ENCODE data around the gene TTC7B. TPM values are rescaled to one million over a fixed set of nuclear protein-coding genes. Genes with fewer than 3 reads are reported as not detected.

Gene TTC7B
- total and polyA plus RNA-seq, 7 donors, result 18.9 to 97.0 (median 59.0) TPM

DNA sequence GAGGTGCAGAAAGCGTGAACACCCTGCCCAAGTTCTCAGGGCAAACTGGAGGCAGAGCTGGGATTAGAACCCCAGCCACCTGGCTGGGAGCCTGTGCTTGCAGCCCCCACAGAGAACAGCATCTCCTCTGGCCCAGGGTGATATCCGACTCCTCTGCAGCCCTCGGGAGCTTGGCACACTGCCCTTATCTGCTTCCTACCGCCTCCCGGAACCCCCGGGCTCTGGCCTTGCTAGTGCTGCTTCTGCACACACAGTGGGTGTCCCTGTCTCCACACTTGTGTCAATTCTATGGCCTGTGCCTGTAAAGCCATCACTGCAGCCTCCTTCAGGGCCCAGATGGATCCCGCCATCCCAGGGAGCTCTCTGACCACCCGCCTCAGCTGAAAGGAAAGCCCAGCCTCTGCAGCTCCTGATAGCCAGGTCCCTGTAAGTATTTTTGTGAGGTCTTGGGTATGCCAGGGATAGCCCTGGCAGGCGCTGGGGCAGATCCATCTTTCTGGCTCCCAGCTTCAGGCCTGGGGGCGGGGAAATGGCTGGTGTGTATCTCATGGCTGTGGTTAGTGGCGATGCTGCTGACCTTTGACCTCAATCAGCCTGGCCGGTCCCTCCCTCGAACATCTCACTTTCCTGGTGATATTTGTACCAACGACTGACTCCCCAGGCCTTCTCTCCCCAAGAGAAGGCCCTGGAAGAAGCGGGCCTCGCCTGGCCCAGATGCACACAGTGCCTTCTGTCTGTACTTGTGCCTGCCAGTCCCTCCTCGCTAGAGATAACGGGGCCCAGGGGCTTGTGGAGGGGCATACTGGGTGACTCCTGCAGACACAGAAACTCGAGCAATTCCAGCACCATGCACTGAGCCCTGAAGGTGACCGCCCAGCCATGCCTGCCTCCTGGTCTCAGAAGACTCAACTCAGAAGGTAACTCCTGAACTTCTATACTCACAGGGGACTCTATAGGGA is 235.6 kb downstream of the TTC7B start:
- ATAC-seq, result no peak
- Histone ChIP-seq H3K4me1 (peaks cover 24% of the 10 kb centered on the region), H3K27me3 (ENCODE audit: insufficient read depth in 3 of 3, low read length in 2 of 3) (no peaks in the 10 kb centered on the region), H3K4me3 (no peak overlapping the region), H3K27ac (peak overlapping the region; percentile 50), H3K36me3 (ENCODE audit: insufficient read depth in 1 of 2, low read depth in 1 of 2) (peaks cover 0 to 26% of the 10 kb centered on the region in 2 donors), H3K9me3 (no peaks in the 10 kb centered on the region)
- WGBS, 3 donors, result 59 to 75% (median 70%) methylated on average over 20 of the region's 20 CpGs
- intact Hi-C loops (cut with DNase I), result no loop called here
- TF ChIP-seq, protein P1, sequence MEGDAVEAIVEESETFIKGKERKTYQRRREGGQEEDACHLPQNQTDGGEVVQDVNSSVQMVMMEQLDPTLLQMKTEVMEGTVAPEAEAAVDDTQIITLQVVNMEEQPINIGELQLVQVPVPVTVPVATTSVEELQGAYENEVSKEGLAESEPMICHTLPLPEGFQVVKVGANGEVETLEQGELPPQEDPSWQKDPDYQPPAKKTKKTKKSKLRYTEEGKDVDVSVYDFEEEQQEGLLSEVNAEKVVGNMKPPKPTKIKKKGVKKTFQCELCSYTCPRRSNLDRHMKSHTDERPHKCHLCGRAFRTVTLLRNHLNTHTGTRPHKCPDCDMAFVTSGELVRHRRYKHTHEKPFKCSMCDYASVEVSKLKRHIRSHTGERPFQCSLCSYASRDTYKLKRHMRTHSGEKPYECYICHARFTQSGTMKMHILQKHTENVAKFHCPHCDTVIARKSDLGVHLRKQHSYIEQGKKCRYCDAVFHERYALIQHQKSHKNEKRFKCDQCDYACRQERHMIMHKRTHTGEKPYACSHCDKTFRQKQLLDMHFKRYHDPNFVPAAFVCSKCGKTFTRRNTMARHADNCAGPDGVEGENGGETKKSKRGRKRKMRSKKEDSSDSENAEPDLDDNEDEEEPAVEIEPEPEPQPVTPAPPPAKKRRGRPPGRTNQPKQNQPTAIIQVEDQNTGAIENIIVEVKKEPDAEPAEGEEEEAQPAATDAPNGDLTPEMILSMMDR (IDR thresholded peaks at IDR 0.05), result no peak
- DNase-seq, result no peak

DNA sequence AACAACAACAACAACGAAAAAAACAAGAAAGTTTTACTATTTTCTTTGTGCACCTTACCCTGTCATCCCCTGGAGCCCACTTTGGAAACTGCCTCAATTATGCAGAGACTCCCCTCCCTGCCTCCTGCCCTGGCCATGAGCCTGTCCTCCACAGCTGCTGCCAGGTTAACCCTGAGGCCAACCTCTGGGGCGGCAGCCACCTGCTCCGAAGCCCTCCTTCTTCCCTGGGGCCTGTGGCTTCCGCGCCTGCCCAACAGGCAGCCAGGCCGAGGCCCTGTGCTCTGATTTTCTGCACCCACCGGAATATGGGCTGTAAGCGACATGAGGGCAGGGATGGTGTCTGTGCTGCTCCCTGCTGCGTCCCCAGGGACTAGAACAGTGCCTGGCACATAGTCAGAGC is 236.4 kb downstream of the TTC7B start:
- whole genome bisulfite sequencing, 3 donors, result 88 to 99% (median 93%) methylated on average over 9 of the region's 9 CpGs
- DNase-seq (peak in 1 of 2 donors; percentile 31), ATAC-seq (no peak)
- Histone ChIP-seq H3K9me3 (no peaks in the 10 kb centered on the region), H3K4me3 (no peak overlapping the region), H3K27ac (no peak overlapping the region), H3K27me3 (ENCODE audit: insufficient read depth in 3 of 3, low read length in 2 of 3) (no peaks in the 10 kb centered on the region), H3K4me1 (peaks cover 33% of the 10 kb centered on the region), H3K36me3 (ENCODE audit: insufficient read depth in 1 of 2, low read depth in 1 of 2) (peaks cover 0 to 21% of the 10 kb centered on the region in 2 donors)
- intact Hi-C loops (cut with DNase I), result no loop called here
- TF ChIP-seq, protein P1 (IDR thresholded peaks at IDR 0.05), result no peak

DNA sequence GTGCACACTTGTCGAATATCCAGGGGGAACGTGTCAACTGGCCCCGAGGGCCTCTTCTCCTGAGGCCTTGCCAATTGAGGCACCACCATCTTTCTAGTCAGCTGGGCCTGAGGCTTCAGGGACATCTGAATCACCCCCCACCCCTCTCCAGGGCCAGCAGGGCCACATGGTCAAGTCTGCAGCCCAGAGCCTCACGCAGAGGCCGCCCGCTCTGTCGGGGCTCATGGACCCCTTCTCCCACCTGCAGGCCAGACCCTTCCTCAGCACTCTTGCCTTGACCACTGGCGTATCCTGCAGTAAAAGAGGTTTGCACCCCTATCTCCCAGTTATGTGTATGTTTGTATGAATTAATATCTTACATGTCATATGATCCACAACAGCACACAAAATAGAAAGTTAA is 237.1 kb downstream of the TTC7B start:
- H3K9me3 ChIP-seq, result no peaks in the 10 kb centered on the region
- intact Hi-C loops (cut with DNase I), result no loop called here
- 87 to 92% (median 90%) methylated on average over 8 of the region's 8 CpGs for WGBS, 3 donors
- H3K27me3 ChIP-seq (ENCODE audit: insufficient read depth in 3 of 3, low read length in 2 of 3), result no peaks in the 10 kb centered on the region
- ATAC-seq, result no peak
- H3K27ac ChIP-seq, result peak overlapping the region; percentile 27
- peak in 1 of 2 donors; percentile 38 for DNase-seq
- TF ChIP-seq, protein P1 (IDR thresholded peaks at IDR 0.05), result no peak
- peaks cover 38% of the 10 kb centered on the region for H3K4me1 ChIP-seq
- H3K36me3 ChIP-seq (ENCODE audit: insufficient read depth in 1 of 2, low read depth in 1 of 2), result peaks cover 0 to 21% of the 10 kb centered on the region in 2 donors
- no peak overlapping the region for H3K4me3 ChIP-seq

DNA sequence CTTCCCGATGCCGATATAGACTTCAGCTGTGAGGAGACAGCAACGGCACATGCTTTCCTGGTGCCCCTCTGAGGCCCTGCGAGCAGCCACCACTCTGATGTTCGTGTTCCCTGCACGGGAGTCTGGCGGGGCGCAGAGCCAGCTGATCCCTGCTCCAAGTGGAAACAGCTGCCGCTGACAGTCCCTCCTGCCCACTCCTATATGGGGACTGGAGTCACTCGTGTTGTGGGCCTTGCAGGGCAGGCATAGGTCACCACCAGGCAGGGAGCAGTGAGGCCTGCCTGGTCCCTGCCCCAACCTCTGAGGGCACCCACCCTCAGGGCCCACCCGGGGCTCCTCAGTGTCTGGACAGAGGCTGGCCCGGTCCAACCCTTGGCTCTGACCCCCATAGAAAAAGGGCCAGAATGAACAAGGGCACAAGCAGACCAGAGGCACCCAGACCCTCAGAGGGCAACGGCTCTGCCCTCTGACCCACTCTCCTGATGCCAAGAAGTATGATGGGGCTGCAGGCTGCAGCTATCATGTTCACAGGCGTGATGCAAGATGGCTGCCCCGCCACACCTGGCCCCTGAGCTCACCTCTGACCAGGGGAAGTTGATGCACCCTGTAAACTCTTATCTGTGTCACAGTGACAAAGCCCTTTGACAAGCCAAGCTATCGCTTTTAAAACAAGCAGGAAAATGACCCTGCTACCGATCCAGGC is 237.8 kb downstream of the TTC7B start:
- TF ChIP-seq, protein P1 (IDR thresholded peaks at IDR 0.05), result no peak
- H3K4me3 ChIP-seq, result no peak overlapping the region
- H3K9me3 ChIP-seq, result no peaks in the 10 kb centered on the region
- intact Hi-C loops (cut with DNase I), result no loop called here
- peak overlapping the region; percentile 63 for H3K27ac ChIP-seq
- no peaks in the 10 kb centered on the region for H3K27me3 ChIP-seq (ENCODE audit: insufficient read depth in 3 of 3, low read length in 2 of 3)
- 44 to 49% (median 46%) methylated on average over 17 of the region's 17 CpGs for WGBS, 3 donors
- peaks cover 0 to 21% of the 10 kb centered on the region in 2 donors for H3K36me3 ChIP-seq (ENCODE audit: insufficient read depth in 1 of 2, low read depth in 1 of 2)
- DNase-seq (peak; percentile 60 to 84), ATAC-seq (peak; percentile 51 to 75 (median 70))
- H3K4me1 ChIP-seq, result peaks cover 38% of the 10 kb centered on the region

All from psoas muscle (tissue), 8 donors.